NCI-H2171 treated with DMSO at 0.1 percent for 48 hours (cell line): ENCODE results near the gene HPD.
"Not testable (repeated sequence)": the region's sequence is repeated elsewhere in the genome, so short reads cannot be mapped to it uniquely, and the experiment has no call there.

Source experiments
- DNase-seq: peaks from one replicate; lab custom pipeline; 2025; lab: John Stamatoyannopoulos, UW

The HPD gene

GRCh38 chr12:121866331-121866730, 7.7 kb upstream of the HPD start:
- no peak for DNase-seq

GRCh38 chr12:121861636-121862254, 3.1 kb upstream of the HPD start:
- DNase-seq = peak; percentile 77

GRCh38 chr12:121860699-121861098, 2.0 kb upstream of the HPD start:
- DNase-seq = not testable (repeated sequence)

GRCh38 chr12:121860257-121860656, 1.6 kb upstream of the HPD start:
- DNase-seq = no peak

- no peak for DNase-seq
Observed at GRCh38 chr12:121858318-121858661, 369 bp downstream of the HPD start.

GRCh38 chr12:121857322-121858246, 1.1 kb downstream of the HPD start:
- DNase-seq = no peak

GRCh38 chr12:121852392-121852791, 6.3 kb downstream of the HPD start:
- not testable (repeated sequence) for DNase-seq

GRCh38 chr12:121849665-121850064, 9.0 kb downstream of the HPD start:
- DNase-seq = no peak

- DNase-seq = no peak
Observed at GRCh38 chr12:121849211-121849610, 9.4 kb downstream of the HPD start.

- DNase-seq = no peak
Observed at GRCh38 chr12:121845701-121846100, 13.0 kb downstream of the HPD start.

GRCh38 chr12:121843236-121843982, 15.2 kb downstream of the HPD start:
- DNase-seq = no peak

- DNase-seq = no peak
Observed at GRCh38 chr12:121839993-121840761, 18.5 kb downstream of the HPD start.

- peak; percentile 98 for DNase-seq
Observed at GRCh38 chr12:121839106-121839992, 19.3 kb downstream of the HPD start.

GRCh38 chr12:121838126-121838525, 20.5 kb downstream of the HPD start:
- no peak for DNase-seq

GRCh38 chr12:121837680-121838079, 21.0 kb downstream of the HPD start:
- no peak for DNase-seq

GRCh38 chr12:121831571-121832245, 27.0 kb downstream of the HPD start:
- DNase-seq = no peak

- DNase-seq = no peak
Observed at GRCh38 chr12:121830588-121831265, 27.9 kb downstream of the HPD start.

- DNase-seq = no peak
Observed at GRCh38 chr12:121830134-121830533, 28.5 kb downstream of the HPD start.

- no peak for DNase-seq
Observed at GRCh38 chr12:121829250-121829918, 29.3 kb downstream of the HPD start.
